Right lobe of liver (tissue), 6 donors: ENCODE data around the gene MTM1. TPM values are rescaled to one million over a fixed set of nuclear protein-coding genes. Genes with fewer than 3 reads are reported as not detected.

Experiments
- ATAC-seq, 4 donors: fragments of 200-7000 bp; cut with Tn5 transposase; one replicate each; pipeline ENCODE4 v1.9.1; 2020; ENCODE audit warnings: mild to moderate bottlenecking in 4 of 4, moderate library complexity in 4 of 4
- DNase-seq, 3 donors: peaks; one replicate each; pipeline ENCODE4 v3.0.0-alpha.2; 2020
- H3K27ac ChIP-seq, 3 donors: fragments of 200-600 bp; one replicate each; pipeline ENCODE4 v1.8.0; 2022
- H3K27me3 ChIP-seq, 2 donors: fragments of 200-600 bp; one replicate each; pipeline ENCODE4 v1.8.0; 2022
- H3K36me3 ChIP-seq, 4 donors: fragments of 200-600 bp; sonication (generic) in 1 of 4; one replicate each; pipeline versions ENCODE4 v1.5.1 to v1.8.0; 2017 to 2022; ENCODE audit warnings: control low read depth in 1 of 4
- H3K4me1 ChIP-seq, 4 donors: fragments of 200-600 bp; sonication (generic) in 1 of 4; one replicate each; pipeline versions ENCODE4 v1.5.1 to v1.8.0; 2017 to 2022; ENCODE audit warnings: control low read depth in 1 of 4
- H3K4me3 ChIP-seq, 3 donors: fragments of 200-600 bp; one replicate each; pipeline ENCODE4 v1.8.0; 2022
- H3K9me3 ChIP-seq, 4 donors: fragments of 200-600 bp; sonication (generic) in 1 of 4; one replicate each; pipeline versions ENCODE4 v1.5.1 to v1.8.0; 2017 to 2022; ENCODE audit warnings: control low read depth in 1 of 4
- POLR2A ChIP-seq: fragments of 450-650 bp; IDR thresholded peaks from one replicate; pipeline ENCODE4 v1.6.1; 2017; ENCODE audit warnings: antibody characterized with exemption, mild to moderate bottlenecking
- WGBS: methylation state at CpG from one replicate; pipeline ENCODE4 v1.1.6; 2018; ENCODE audit warnings: low coverage, low lambda C conversion rate; ENCODE audit not compliant: insufficient coverage; ENCODE audit errors: missing lambda C conversion rate; 5-methylcytosine and 5-hydroxymethylcytosine counted together
- intact Hi-C, 2 donors: fragments of 100-400 bp; cut with DNase I; formaldehyde crosslinking; loops; one replicate each; pipeline versions ENCODE4 v1.11.2 to v1.14.1; 2022
- total RNA-seq, 6 experiments: library from RNA; depleted of rRNA in 2 of 6; stranded (reverse); fragments of >200 nt in 2 of 6; fragmentation: NEBNext Ultra II Directional in 3 of 6; extraction: Animal tissue kit (Norgen Biotek cat#: 25700) in 3 of 6; gene quantifications; one replicate each; pipeline versions ENCODE4 v1.1.0 to v1.2.4, GENCODE V29; 2016 to 2023
- TF ChIP-seq, protein P1 (sequence below), 4 donors: fragments of 200-600 bp in 3 of 4; fragments of 450-650 bp in 1 of 4; IDR thresholded peaks; one replicate each; pipeline versions ENCODE4 v1.5.1 to v1.8.0; 2016 to 2022; ENCODE audit warnings: antibody characterized with exemption in 4 of 4, mild to moderate bottlenecking in 2 of 4
- donor health status: DM: no; HTN: yes; CAD: no.
- donor health status: DM: no; HTN: no; CAD: no.
- donor health status: DM: no; HTN: no; CAD: no.
- donor health status: DM: no; HTN: yes; CAD: no.
- donor health status: DM: no; HTN: yes; CAD: no.

MTM1 gene
- total RNA-seq, 6 experiments from 2014 or later = 9.8 to 18.0 (median 13.5) TPM

DNA sequence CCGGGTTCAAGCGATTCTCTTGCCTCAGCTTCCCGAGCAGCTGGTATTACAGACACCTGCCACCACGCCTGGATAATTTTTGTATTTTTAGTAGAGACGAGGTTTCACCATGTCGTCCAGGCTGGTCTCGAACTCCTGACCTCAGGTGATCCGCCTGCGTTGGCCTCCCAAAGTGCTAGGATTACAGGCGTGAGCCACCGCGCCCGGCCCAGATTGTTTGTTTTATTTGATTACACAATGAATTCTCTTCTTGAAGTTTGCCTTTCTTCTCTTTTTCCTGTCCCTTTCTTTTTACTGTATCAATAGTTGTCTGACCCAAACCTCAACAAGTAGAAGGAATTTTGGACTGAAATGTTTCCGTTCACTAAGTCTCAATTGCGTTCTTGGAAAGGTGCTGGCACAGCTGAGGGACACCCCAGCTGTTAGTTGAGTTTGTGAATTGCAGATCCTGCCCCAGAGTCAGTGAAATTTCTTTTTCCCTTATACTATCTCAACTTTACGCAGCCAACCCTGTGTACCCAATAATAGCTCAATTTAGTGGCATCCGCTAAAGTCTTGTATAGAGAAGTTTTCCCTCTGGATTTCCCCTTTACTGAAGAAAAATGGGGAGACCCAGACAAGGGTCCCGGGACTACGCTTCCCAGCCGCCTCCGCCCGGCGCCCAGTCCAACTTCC, 639 bp upstream of the MTM1 start:
- WGBS = 43% methylated on average over 23 of the region's 23 CpGs
- Histone ChIP-seq H3K9me3 (no peaks in the 10 kb centered on the region), H3K4me1 (peaks cover 0 to 15% (median 1%) of the 10 kb centered on the region in 4 donors), H3K36me3 (no peaks in the 10 kb centered on the region), H3K27ac (peak overlapping the region in 1 of 3 donors; percentile 43), H3K4me3 (peak overlapping the region; percentile 18 to 70 (median 25)), H3K27me3 (no peaks in the 10 kb centered on the region)
- ATAC-seq (no peak), DNase-seq (no peak)
- intact Hi-C loops = no loop called here
- TF ChIP-seq POLR2A = no peak
- TF ChIP-seq, protein P1, sequence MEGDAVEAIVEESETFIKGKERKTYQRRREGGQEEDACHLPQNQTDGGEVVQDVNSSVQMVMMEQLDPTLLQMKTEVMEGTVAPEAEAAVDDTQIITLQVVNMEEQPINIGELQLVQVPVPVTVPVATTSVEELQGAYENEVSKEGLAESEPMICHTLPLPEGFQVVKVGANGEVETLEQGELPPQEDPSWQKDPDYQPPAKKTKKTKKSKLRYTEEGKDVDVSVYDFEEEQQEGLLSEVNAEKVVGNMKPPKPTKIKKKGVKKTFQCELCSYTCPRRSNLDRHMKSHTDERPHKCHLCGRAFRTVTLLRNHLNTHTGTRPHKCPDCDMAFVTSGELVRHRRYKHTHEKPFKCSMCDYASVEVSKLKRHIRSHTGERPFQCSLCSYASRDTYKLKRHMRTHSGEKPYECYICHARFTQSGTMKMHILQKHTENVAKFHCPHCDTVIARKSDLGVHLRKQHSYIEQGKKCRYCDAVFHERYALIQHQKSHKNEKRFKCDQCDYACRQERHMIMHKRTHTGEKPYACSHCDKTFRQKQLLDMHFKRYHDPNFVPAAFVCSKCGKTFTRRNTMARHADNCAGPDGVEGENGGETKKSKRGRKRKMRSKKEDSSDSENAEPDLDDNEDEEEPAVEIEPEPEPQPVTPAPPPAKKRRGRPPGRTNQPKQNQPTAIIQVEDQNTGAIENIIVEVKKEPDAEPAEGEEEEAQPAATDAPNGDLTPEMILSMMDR (IDR thresholded peaks at IDR 0.05) = no peak

GRCh38 chrX:150569155-150569477, 695 bp downstream of the MTM1 start:
- peak overlapping the region; percentile 57 to 70 (median 62) for H3K4me3 ChIP-seq
- no peaks in the 10 kb centered on the region for H3K36me3 ChIP-seq
- ATAC-seq (peak in 1 of 4 donors; percentile 2), DNase-seq (no peak)
- TF ChIP-seq POLR2A = no peak
- TF ChIP-seq, protein P1 (IDR thresholded peaks at IDR 0.05) = no peak
- intact Hi-C loops = no loop called here
- no peaks in the 10 kb centered on the region for H3K9me3 ChIP-seq
- peaks cover 0 to 25% (median 2%) of the 10 kb centered on the region in 4 donors for H3K4me1 ChIP-seq
- no peaks in the 10 kb centered on the region for H3K27me3 ChIP-seq
- H3K27ac ChIP-seq = peak overlapping the region; percentile 75 to 79 (median 77)
- whole genome bisulfite sequencing = 38% methylated on average over 15 of the region's 17 CpGs

GRCh38 chrX:150570512-150570911, 2.1 kb downstream of the MTM1 start:
- no peaks in the 10 kb centered on the region for H3K9me3 ChIP-seq
- H3K36me3 ChIP-seq = no peaks in the 10 kb centered on the region
- TF ChIP-seq, protein P1 (IDR thresholded peaks at IDR 0.05) = no peak
- no peak for TF ChIP-seq POLR2A
- peak overlapping the region in 1 of 3 donors; percentile 70 for H3K4me3 ChIP-seq
- H3K27ac ChIP-seq = peak overlapping the region; percentile 47 to 79 (median 54)
- H3K27me3 ChIP-seq = no peaks in the 10 kb centered on the region
- ATAC-seq (peak; percentile 8 to 57 (median 30)), DNase-seq (peak in 1 of 3 donors; percentile 55)
- intact Hi-C loops = no loop called here
- peaks cover 0 to 25% (median 2%) of the 10 kb centered on the region in 4 donors for H3K4me1 ChIP-seq
- 13% methylated on average over 3 of the region's 3 CpGs for WGBS

GRCh38 chrX:150572206-150572605, 3.8 kb downstream of the MTM1 start:
- Histone ChIP-seq H3K27ac (no peak overlapping the region), H3K27me3 (no peaks in the 10 kb centered on the region), H3K36me3 (no peaks in the 10 kb centered on the region), H3K9me3 (no peaks in the 10 kb centered on the region), H3K4me3 (no peak overlapping the region), H3K4me1 (peaks cover 0 to 25% (median 2%) of the 10 kb centered on the region in 4 donors)
- TF ChIP-seq, protein P1 (IDR thresholded peaks at IDR 0.05) = no peak
- TF ChIP-seq POLR2A = no peak
- 11% methylated on average over 1 of the region's 1 CpG for WGBS
- ATAC-seq (no peak), DNase-seq (no peak)
- intact Hi-C loops = no loop called here
